CD14-positive monocyte (primary cell): Measurements from ENCODE around the gene CFAP47. TPM values are rescaled to one million over a fixed set of nuclear protein-coding genes. Genes with fewer than 3 reads are reported as not detected.

Experiments used
- DNase-seq, 3 donors: peaks; one replicate each; pipeline ENCODE4 v3.0.0-alpha.2; 2011 to 2022
- H2AFZ ChIP-seq: 2 replicates; pipeline ENCODE4 v1.6.0; 2012; ENCODE audit warnings: mild to moderate bottlenecking, low read depth, low read length, inconsistent platforms; ENCODE audit not compliant: insufficient read depth, poor library complexity, severe bottlenecking
- H3K27ac ChIP-seq, 2 donors: 1 replicate in 1 of 2; 2 replicates in 1 of 2; pipeline ENCODE4 v1.5.1; 2012 to 2013; ENCODE audit warnings: low read length in 2 of 2, control low read depth in 1 of 2, inconsistent platforms in 1 of 2, low read depth in 1 of 2, mild to moderate bottlenecking in 1 of 2
- H3K27me3 ChIP-seq, 2 donors: one replicate each; pipeline versions ENCODE4 v1.6.0 to v1.6.1; 2011 to 2013; ENCODE audit warnings: low read length in 2 of 2; ENCODE audit not compliant: control insufficient read depth in 2 of 2, insufficient read depth in 2 of 2
- H3K36me3 ChIP-seq, 2 donors: replicated peaks in 1 of 2; 1 replicate in 1 of 2; 2 replicates in 1 of 2; pipeline versions ENCODE4 v1.5.1 to v1.6.1; 2012 to 2013; ENCODE audit warnings: low read length in 2 of 2, control low read depth in 1 of 2, inconsistent platforms in 1 of 2, mild to moderate bottlenecking in 1 of 2; ENCODE audit not compliant: insufficient read depth in 2 of 2, control insufficient read depth in 1 of 2
- H3K4me1 ChIP-seq, 2 donors: 1 replicate in 1 of 2; 2 replicates in 1 of 2; pipeline versions ENCODE4 v1.5.1 to v1.6.1; 2012 to 2013; ENCODE audit warnings: low read length in 2 of 2, control low read depth in 1 of 2, inconsistent platforms in 1 of 2, mild to moderate bottlenecking in 1 of 2, moderate library complexity in 1 of 2; ENCODE audit not compliant: insufficient read depth in 2 of 2, control insufficient read depth in 1 of 2
- H3K4me2 ChIP-seq: replicated peaks from 2 replicates; pipeline ENCODE3; 2012; ENCODE audit warnings: low read length, moderate library complexity, mild to moderate bottlenecking; ENCODE audit not compliant: poor library complexity, severe bottlenecking; ENCODE audit errors: extremely low read depth
- H3K4me3 ChIP-seq, 3 experiments: fragments of 200-600 bp in 1 of 3; sonication (generic) in 1 of 3; replicated peaks in 1 of 3; 1 replicate in 2 of 3; 2 replicates in 1 of 3; pipeline ENCODE4 v1.5.1; 2011 to 2013; ENCODE audit warnings: low read length in 3 of 3, mild to moderate bottlenecking in 3 of 3, control low read depth in 2 of 3, low read depth in 2 of 3, inconsistent platforms in 1 of 3, moderate library complexity in 1 of 3
- H3K79me2 ChIP-seq: 2 replicates; pipeline ENCODE4 v1.6.0; 2012; ENCODE audit warnings: mild to moderate bottlenecking, control low read depth, inconsistent platforms, low read length, moderate library complexity; ENCODE audit not compliant: insufficient read depth
- H3K9ac ChIP-seq: 2 replicates; pipeline ENCODE4 v1.6.0; 2017; ENCODE audit warnings: low read length, mild to moderate bottlenecking; ENCODE audit not compliant: insufficient read depth, poor library complexity, severe bottlenecking
- H3K9me3 ChIP-seq, 2 donors: replicated peaks in 1 of 2; 1 replicate in 1 of 2; 2 replicates in 1 of 2; pipeline versions ENCODE4 v1.5.1 to v1.6.1; 2012 to 2013; ENCODE audit warnings: low read length in 2 of 2, control low read depth in 1 of 2; ENCODE audit not compliant: control insufficient read depth in 1 of 2, insufficient read depth in 1 of 2
- H4K20me1 ChIP-seq: 2 replicates; pipeline ENCODE4 v1.6.0; 2012; ENCODE audit warnings: mild to moderate bottlenecking, low read length, control low read depth, moderate library complexity; ENCODE audit not compliant: insufficient read depth
- H3K27ac Mint-ChIP-seq, 7 donors: one replicate each; pipeline ENCODE4 v1.8.0; 2020; ENCODE audit warnings: mild to moderate bottlenecking in 7 of 7, mixed read lengths in 7 of 7, moderate library complexity in 6 of 7, inconsistent platforms in 2 of 7
- H3K27me3 Mint-ChIP-seq, 3 donors: one replicate each; pipeline ENCODE4 v1.8.0; 2021 to 2022; ENCODE audit warnings: low read depth in 3 of 3, mild to moderate bottlenecking in 3 of 3, mixed read lengths in 3 of 3, moderate library complexity in 3 of 3, inconsistent platforms in 1 of 3
- H3K36me3 Mint-ChIP-seq, 2 donors: one replicate each; pipeline ENCODE4 v1.8.0; 2020; ENCODE audit warnings: mixed read lengths in 2 of 2, inconsistent platforms in 1 of 2, mild to moderate bottlenecking in 1 of 2
- H3K4me1 Mint-ChIP-seq: one replicate; pipeline ENCODE4 v1.8.0; 2020; ENCODE audit warnings: mild to moderate bottlenecking, mixed read lengths
- H3K4me3 Mint-ChIP-seq, 2 donors: one replicate each; pipeline ENCODE4 v1.8.0; 2020; ENCODE audit warnings: mild to moderate bottlenecking in 2 of 2, mixed read lengths in 2 of 2, moderate library complexity in 1 of 2
- H3K9me3 Mint-ChIP-seq, 7 donors: one replicate each; pipeline ENCODE4 v1.8.0; 2020 to 2022; ENCODE audit warnings: mixed read lengths in 7 of 7, mild to moderate bottlenecking in 6 of 7, moderate library complexity in 6 of 7, inconsistent platforms in 2 of 7
- CTCF ChIP-seq: fragments of 200-600 bp; IDR thresholded peaks from one replicate; pipeline ENCODE4 v1.8.0; 2022; ENCODE audit warnings: antibody characterized with exemption, mild to moderate bottlenecking
- WGBS: methylation state at CpG from one replicate; pipeline ENCODE4 v1.1.5; 2013; ENCODE audit warnings: missing lambda C conversion rate; ENCODE audit not compliant: insufficient coverage; 5-methylcytosine and 5-hydroxymethylcytosine counted together
- intact Hi-C, 2 donors: fragments of 100-400 bp; cut with micrococcal nuclease; formaldehyde crosslinking; loops; one replicate each; pipeline versions ENCODE4 v1.15.0 to v1.15.1; 2023
- polyA plus RNA-seq, 3 donors: library from polyadenylated mRNA; depleted of rRNA in 1 of 3; unstranded in 2 of 3; stranded (reverse) in 1 of 3; fragments of 300-500 nt in 2 of 3; fragments of >200 nt in 1 of 3; fragmentation: Illumina TruSeq in 2 of 3; gene quantifications; 1 replicate in 2 of 3; 2 replicates in 1 of 3; pipeline ENCODE4 v1.2.3, GENCODE V29; 2012 to 2021

CFAP47 gene
- polyA plus RNA-seq, 3 donors = not detected

- Mint-ChIP-seq H3K27me3 (peaks cover 0 to 3% (median 0%) of the 10 kb centered on the region in 3 donors), H3K4me3 (no peak overlapping the region), H3K4me1 (no peaks in the 10 kb centered on the region), H3K27ac (no peak overlapping the region), H3K36me3 (no peaks in the 10 kb centered on the region), H3K9me3 (peaks cover 0 to 2% (median 0%) of the 10 kb centered on the region in 7 donors)
- H3K27ac ChIP-seq = no peak overlapping the region
- no peak for DNase-seq
- H3K9ac ChIP-seq = no peak overlapping the region
- H3K36me3 ChIP-seq = no peaks in the 10 kb centered on the region
- H3K4me3 ChIP-seq = no peak overlapping the region
- TF ChIP-seq CTCF = no peak
- no peaks in the 10 kb centered on the region for H3K27me3 ChIP-seq
- no peaks in the 10 kb centered on the region for H3K9me3 ChIP-seq
- intact Hi-C loops = no loop called here
- H2AFZ ChIP-seq = no peak overlapping the region
- no peaks in the 10 kb centered on the region for H3K79me2 ChIP-seq
- H3K4me2 ChIP-seq = no peak overlapping the region
- H4K20me1 ChIP-seq = no peaks in the 10 kb centered on the region
- H3K4me1 ChIP-seq = no peaks in the 10 kb centered on the region
- no CpG with 5 or more reads among the region's 2 CpGs for WGBS
Measured at GRCh38 chrX:36102425-36102824, 182.9 kb downstream of the CFAP47 start.

- Histone ChIP-seq H3K27ac (no peak overlapping the region), H4K20me1 (no peaks in the 10 kb centered on the region), H2AFZ (no peak overlapping the region), H3K36me3 (no peaks in the 10 kb centered on the region), H3K4me1 (no peaks in the 10 kb centered on the region), H3K4me2 (no peak overlapping the region), H3K9ac (no peak overlapping the region), H3K9me3 (peaks cover 0 to 4% of the 10 kb centered on the region in 2 donors), H3K27me3 (no peaks in the 10 kb centered on the region), H3K4me3 (no peak overlapping the region), H3K79me2 (no peaks in the 10 kb centered on the region)
- DNase-seq = no peak
- no peaks in the 10 kb centered on the region for H3K27me3 Mint-ChIP-seq
- no peak for TF ChIP-seq CTCF
- no CpG with 5 or more reads among the region's 5 CpGs for WGBS
- H3K27ac Mint-ChIP-seq = no peak overlapping the region
- H3K4me3 Mint-ChIP-seq = no peak overlapping the region
- peaks cover 0 to 8% (median 0%) of the 10 kb centered on the region in 7 donors for H3K9me3 Mint-ChIP-seq
- no peaks in the 10 kb centered on the region for H3K36me3 Mint-ChIP-seq
- intact Hi-C loops = no loop called here
- H3K4me1 Mint-ChIP-seq = no peaks in the 10 kb centered on the region
Measured at GRCh38 chrX:36116222-36116621, 196.7 kb downstream of the CFAP47 start.
